IPS-20b (cell line): Measurements from ENCODE around the gene SELENOO.
A peak's percentile ranks its signal among the peaks of the same experiment; 100 is the strongest.

Experiments used
- H3K27ac ChIP-seq: one replicate; pipeline ENCODE4 v1.5.1; 2013; ENCODE audit warnings: low read length
- H3K27me3 ChIP-seq: 2 replicates; pipeline ENCODE4 v1.6.1; 2013; ENCODE audit warnings: mild to moderate bottlenecking, low read length, inconsistent platforms; ENCODE audit not compliant: insufficient read depth
- H3K36me3 ChIP-seq: 2 replicates; pipeline ENCODE4 v1.6.1; 2013; ENCODE audit warnings: low read depth, mild to moderate bottlenecking, inconsistent platforms, low read length, moderate library complexity; ENCODE audit not compliant: insufficient read depth
- H3K4me1 ChIP-seq: 2 replicates; pipeline ENCODE4 v1.6.1; 2013; ENCODE audit warnings: mild to moderate bottlenecking, control low read depth, inconsistent platforms, low read length, moderate library complexity; ENCODE audit not compliant: insufficient read depth
- H3K4me3 ChIP-seq: 2 replicates; pipeline ENCODE4 v1.5.1; 2013; ENCODE audit warnings: mild to moderate bottlenecking, low read length, inconsistent platforms
- H3K9ac ChIP-seq: 2 replicates; pipeline ENCODE4 v1.6.1; 2013; ENCODE audit warnings: low read depth, mild to moderate bottlenecking, inconsistent platforms, low read length, moderate library complexity
- H3K9me3 ChIP-seq: 2 replicates; pipeline ENCODE4 v1.6.1; 2013; ENCODE audit warnings: mild to moderate bottlenecking, low read depth, low read length, inconsistent platforms; ENCODE audit not compliant: insufficient read depth

Gene SELENOO

GRCh38 chr22:50251477-50252081, 50.8 kb downstream of the SELENOO start:
- Histone ChIP-seq H3K9ac (peak overlapping the region; percentile 41; the same call in 1 of the 2 replicates), H3K27me3 (no peaks in the 10 kb centered on the region), H3K4me1 (no peaks in the 10 kb centered on the region; the same call in 1 of the 2 replicates), H3K36me3 (peaks cover 6% of the 10 kb centered on the region; the same call in 1 of the 2 replicates), H3K9me3 (no peaks in the 10 kb centered on the region), H3K4me3 (peak overlapping the region; percentile 77; the same call in 1 of the 2 replicates), H3K27ac (no peak overlapping the region)

- Histone ChIP-seq H3K36me3 (no peaks in the 10 kb centered on the region), H3K9ac (no peak overlapping the region), H3K9me3 (no peaks in the 10 kb centered on the region), H3K4me3 (peak overlapping the region; percentile 77; the same call in 1 of the 2 replicates), H3K27ac (no peak overlapping the region), H3K4me1 (no peaks in the 10 kb centered on the region; the same call in 1 of the 2 replicates), H3K27me3 (no peaks in the 10 kb centered on the region)
Measured at GRCh38 chr22:50252082-50253045, 51.6 kb downstream of the SELENOO start.

DNA sequence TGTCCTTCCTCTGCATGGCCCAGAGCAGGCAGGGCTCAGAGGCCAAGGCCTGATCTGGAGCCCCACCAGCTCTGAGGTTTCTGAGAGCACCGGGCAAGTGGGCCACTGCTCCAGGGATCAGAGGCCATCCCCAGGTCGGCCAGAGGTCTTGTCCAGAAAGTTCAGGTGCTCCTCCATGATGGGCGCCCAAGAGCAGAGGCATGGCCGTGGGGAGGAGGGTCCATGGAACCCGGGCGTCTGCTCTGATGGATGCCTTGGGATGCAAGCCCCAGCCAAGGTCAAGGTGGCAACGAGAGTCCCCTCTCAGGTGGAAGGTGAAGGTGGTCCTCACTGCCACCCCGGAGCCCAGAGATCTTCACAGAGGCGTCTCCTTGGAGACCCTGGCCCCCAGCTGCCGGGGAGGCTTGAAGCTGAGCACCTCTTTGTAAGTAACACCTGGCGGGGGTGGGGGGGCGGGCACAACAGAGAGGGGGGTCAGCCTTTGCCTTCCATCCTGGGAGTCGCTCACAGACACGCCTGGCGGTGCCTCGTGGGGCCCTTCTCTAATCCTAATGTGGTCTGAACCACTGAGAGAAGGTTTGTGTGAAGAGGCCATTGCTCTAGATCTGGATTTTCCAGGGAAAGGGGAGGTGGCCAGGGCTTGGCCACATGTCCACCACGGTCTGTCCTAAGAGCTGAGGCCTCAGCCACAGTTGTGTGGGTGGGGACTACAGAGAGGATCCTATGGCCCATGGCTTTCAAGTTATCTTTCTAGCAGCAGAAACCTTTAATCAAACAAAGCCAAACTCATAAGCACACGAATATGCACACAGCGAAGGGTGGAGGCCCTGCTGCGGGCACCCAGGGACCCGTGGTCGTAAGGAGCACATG, 52.5 kb downstream of the SELENOO start:
- H3K36me3 ChIP-seq, result no peaks in the 10 kb centered on the region
- H3K4me3 ChIP-seq, result no peak overlapping the region
- H3K27me3 ChIP-seq, result no peaks in the 10 kb centered on the region

GRCh38 chr22:50253941-50254340, 53.1 kb downstream of the SELENOO start:
- H3K4me3 ChIP-seq, result no peak overlapping the region
- H3K27ac ChIP-seq, result no peak overlapping the region
- H3K27me3 ChIP-seq, result no peaks in the 10 kb centered on the region
- no peaks in the 10 kb centered on the region; the same call in 1 of the 2 replicates for H3K4me1 ChIP-seq
- H3K9me3 ChIP-seq, result no peaks in the 10 kb centered on the region
- no peak overlapping the region for H3K9ac ChIP-seq
- no peaks in the 10 kb centered on the region for H3K36me3 ChIP-seq

More for the DNA sequence above, 52.5 kb downstream of the SELENOO start:
- Histone ChIP-seq H3K4me1 (no peaks in the 10 kb centered on the region; the same call in 1 of the 2 replicates), H3K27ac (no peak overlapping the region), H3K9ac (no peak overlapping the region), H3K9me3 (no peaks in the 10 kb centered on the region)

GRCh38 chr22:50255099-50255498, 54.3 kb downstream of the SELENOO start:
- no peak overlapping the region for H3K27ac ChIP-seq
- no peaks in the 10 kb centered on the region; the same call in 1 of the 2 replicates for H3K4me1 ChIP-seq
- H3K36me3 ChIP-seq, result no peaks in the 10 kb centered on the region
- H3K9me3 ChIP-seq, result no peaks in the 10 kb centered on the region
- peaks cover 2% of the 10 kb centered on the region for H3K27me3 ChIP-seq
- H3K9ac ChIP-seq, result no peak overlapping the region
- no peak overlapping the region for H3K4me3 ChIP-seq

GRCh38 chr22:50255607-50256006, 54.8 kb downstream of the SELENOO start:
- H3K27ac ChIP-seq, result no peak overlapping the region
- H3K4me1 ChIP-seq, result no peaks in the 10 kb centered on the region; the same call in 1 of the 2 replicates
- no peaks in the 10 kb centered on the region for H3K36me3 ChIP-seq
- H3K9me3 ChIP-seq, result no peaks in the 10 kb centered on the region
- H3K9ac ChIP-seq, result no peak overlapping the region
- H3K27me3 ChIP-seq, result peaks cover 7% of the 10 kb centered on the region
- no peak overlapping the region for H3K4me3 ChIP-seq

DNA sequence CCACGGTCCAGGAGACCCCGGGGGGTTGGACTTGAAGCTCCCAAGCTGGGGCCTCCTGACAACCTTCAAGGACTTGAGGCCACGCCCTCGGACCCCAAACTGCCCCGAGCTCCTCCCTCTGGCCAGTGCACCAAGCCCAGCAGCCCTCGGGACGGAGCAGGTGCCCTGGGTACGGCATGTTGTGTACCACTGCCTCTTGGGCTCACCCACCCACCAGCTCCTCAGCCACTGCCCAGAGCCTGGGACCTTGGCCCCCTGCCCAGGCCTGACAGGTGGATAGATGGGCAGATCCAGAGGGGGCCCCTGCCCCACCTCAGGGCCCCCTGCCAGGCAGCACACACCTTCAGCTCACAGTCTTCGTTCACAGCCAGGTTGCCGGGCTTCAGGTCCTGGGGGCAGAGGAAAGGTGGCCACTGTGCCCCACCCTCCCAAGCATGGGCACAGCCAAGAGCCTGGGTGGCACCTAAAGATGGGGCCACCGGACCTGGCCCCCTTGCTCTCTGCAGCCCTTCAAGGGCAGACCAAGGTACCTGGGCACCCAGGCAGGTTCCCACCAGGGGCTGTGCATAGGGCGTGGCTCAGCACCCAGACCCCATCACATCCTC, 55.5 kb downstream of the SELENOO start:
- Histone ChIP-seq H3K4me3 (no peak overlapping the region), H3K27me3 (peaks cover 11% of the 10 kb centered on the region), H3K27ac (no peak overlapping the region)

GRCh38 chr22:50257041-50257440, 56.2 kb downstream of the SELENOO start:
- Histone ChIP-seq H3K27me3 (peaks cover 15% of the 10 kb centered on the region), H3K9me3 (no peaks in the 10 kb centered on the region), H3K4me1 (peaks cover 1% of the 10 kb centered on the region), H3K36me3 (no peaks in the 10 kb centered on the region), H3K27ac (no peak overlapping the region), H3K4me3 (no peak overlapping the region), H3K9ac (no peak overlapping the region)

More for the DNA sequence above, 55.5 kb downstream of the SELENOO start:
- no peak overlapping the region for H3K9ac ChIP-seq
- H3K36me3 ChIP-seq, result no peaks in the 10 kb centered on the region
- no peaks in the 10 kb centered on the region for H3K9me3 ChIP-seq
- no peaks in the 10 kb centered on the region; the same call in 1 of the 2 replicates for H3K4me1 ChIP-seq

DNA sequence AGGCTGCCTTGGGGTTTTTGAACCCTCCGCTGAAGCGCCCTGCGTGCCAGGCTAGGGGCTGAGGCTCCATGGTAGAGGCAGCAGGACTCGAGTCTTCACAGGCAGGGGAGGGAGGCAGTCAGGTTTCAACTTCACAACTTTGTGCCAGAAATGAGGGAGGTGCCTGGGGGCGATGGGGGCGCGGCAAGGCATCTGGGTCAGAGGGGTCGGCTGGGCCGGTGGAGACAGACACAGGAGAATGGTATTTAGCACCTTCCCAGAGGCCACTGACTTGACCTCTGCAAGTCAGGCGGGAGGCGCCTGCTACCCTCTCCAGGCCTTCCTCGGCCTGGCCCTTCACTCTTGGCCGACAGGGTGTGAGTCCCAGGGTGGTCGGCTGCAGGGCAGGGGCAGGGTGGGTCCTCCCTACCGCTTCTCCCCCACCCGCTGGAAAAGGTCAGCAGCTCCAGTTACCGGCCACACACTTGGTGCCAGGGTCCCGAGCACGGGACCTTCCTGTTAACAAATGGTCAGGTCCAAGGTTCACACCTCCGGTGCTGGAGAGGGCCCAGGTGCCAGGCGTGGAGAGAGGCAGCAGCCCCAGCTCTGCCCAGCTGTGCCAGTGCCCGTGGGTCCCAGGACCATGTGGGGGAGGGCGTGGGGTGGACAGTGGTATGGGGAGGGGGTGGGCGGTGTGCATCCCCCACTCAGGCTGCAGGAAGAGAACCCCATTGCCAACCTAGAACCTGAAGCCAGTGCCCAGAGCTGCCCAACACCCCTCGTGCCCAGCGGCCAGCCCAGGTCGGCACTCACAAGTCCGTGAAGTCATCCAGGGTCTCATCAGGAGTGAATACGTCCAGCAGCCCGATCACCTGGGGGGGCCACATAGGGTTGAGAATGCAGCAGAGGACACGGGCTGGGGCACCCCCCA, 56.9 kb downstream of the SELENOO start:
- H3K9me3 ChIP-seq, result no peaks in the 10 kb centered on the region
- no peak overlapping the region for H3K4me3 ChIP-seq
- no peak overlapping the region for H3K27ac ChIP-seq
- peaks cover 3% of the 10 kb centered on the region; the same call in 1 of the 2 replicates for H3K4me1 ChIP-seq
- H3K27me3 ChIP-seq, result peaks cover 21% of the 10 kb centered on the region
- no peak overlapping the region for H3K9ac ChIP-seq
- H3K36me3 ChIP-seq, result no peaks in the 10 kb centered on the region
